GM12878 (cell line): ENCODE measurements around the gene NPRL2. TPM values are rescaled to one million over a fixed set of nuclear protein-coding genes. Genes with fewer than 3 reads are reported as not detected.
"Not testable (repeated sequence)": the region's sequence is repeated elsewhere in the genome, so short reads cannot be mapped to it uniquely, and the experiment has no call there.

Experiments
- ATAC-seq: fragments of 200-7000 bp; cut with Tn5 transposase; 3 replicates; pipeline ENCODE4 v1.9.1; 2020; ENCODE audit warnings: mild to moderate bottlenecking, moderate library complexity
- BruUV-seq: library from RNA; stranded (reverse); fragments of 400-500 nt; replicated peaks from 2 replicates; lab custom pipeline; 2021; lab: Mats Ljungman, UMichigan
- CTCF ChIA-PET: fragments of 300-600 bp; sonication (Branson Sonifier 250); formaldehyde crosslinking; extraction: SDS; loops from one replicate; lab custom pipeline; 2021; ENCODE audit warnings: inconsistent platforms; lab: Yijun Ruan, JAX
- POLR2A ChIA-PET: fragments of 350-600 bp; formaldehyde crosslinking; extraction: SDS; loops from one replicate; lab custom pipeline; 2021; ENCODE audit warnings: inconsistent platforms; lab: Charles Lee
- RAD21 ChIA-PET: fragments of 300-600 bp; sonication (Branson Sonifier 250); formaldehyde crosslinking; loops from one replicate; lab custom pipeline; 2023; ENCODE audit warnings: antibody characterized with exemption; ENCODE audit not compliant: unreplicated experiment; lab: Charles Lee
- SMC1A ChIA-PET: fragments of 300-600 bp; sonication (Branson Sonifier 250); formaldehyde crosslinking; loops from one replicate; lab custom pipeline; 2023; ENCODE audit not compliant: unreplicated experiment, uncharacterized antibody; lab: Charles Lee
- DNase-seq: peaks from one replicate; pipeline ENCODE4 v3.0.0-alpha.2; 2011; ENCODE audit warnings: low read depth, low spot score
- FAIRE-seq: peaks from 3 replicates; lab custom pipeline; 2011; peaks lifted over from hg19 to GRCh38; lab: Jason Lieb, UNC
- H2AFZ ChIP-seq: 2 replicates; pipeline ENCODE4 v1.6.0; 2011; ENCODE audit warnings: low read depth, low read length, control low read depth; ENCODE audit not compliant: control insufficient read depth
- H3K27ac ChIP-seq: 2 replicates; pipeline ENCODE4 v1.5.1; 2011; ENCODE audit warnings: control low read depth; ENCODE audit not compliant: control insufficient read depth, insufficient read depth
- H3K27me3 ChIP-seq, 2 experiments: replicated peaks in 1 of 2; 2 replicates each; pipeline versions ENCODE4 v1.6.0 to v1.6.1; 2011; ENCODE audit warnings: low read length in 1 of 2; ENCODE audit not compliant: control insufficient read depth in 2 of 2, insufficient read depth in 2 of 2
- H3K36me3 ChIP-seq, 2 experiments: 2 replicates each; pipeline ENCODE4 v1.5.1; 2011; ENCODE audit warnings: low read length in 1 of 2; ENCODE audit not compliant: control insufficient read depth in 2 of 2, insufficient read depth in 2 of 2
- H3K4me1 ChIP-seq: 2 replicates; pipeline ENCODE4 v1.6.1; 2011; ENCODE audit warnings: mild to moderate bottlenecking, low read length, moderate library complexity, mixed read lengths; ENCODE audit not compliant: control insufficient read depth, insufficient read depth
- H3K4me2 ChIP-seq: 2 replicates; pipeline ENCODE4 v1.6.0; 2011; ENCODE audit warnings: control low read depth; ENCODE audit not compliant: control insufficient read depth, insufficient read depth
- H3K4me3 ChIP-seq: fragments of 200-600 bp; sonication (generic); 2 replicates; pipeline ENCODE4 v1.5.1; 2016
- H3K79me2 ChIP-seq: 2 replicates; pipeline ENCODE4 v1.6.0; 2011; ENCODE audit warnings: low read length; ENCODE audit not compliant: control insufficient read depth, insufficient read depth
- H3K9ac ChIP-seq: 2 replicates; pipeline ENCODE4 v1.8.0; 2011; ENCODE audit warnings: low read length, control low read depth, mixed read lengths; ENCODE audit not compliant: control insufficient read depth, insufficient read depth
- H3K9me3 ChIP-seq: replicated peaks from 3 replicates; pipeline ENCODE4 v1.5.1; 2011; ENCODE audit warnings: mild to moderate bottlenecking, low read length; ENCODE audit not compliant: control insufficient read depth, insufficient read depth
- H4K20me1 ChIP-seq: 2 replicates; pipeline ENCODE4 v1.6.0; 2011; ENCODE audit not compliant: control insufficient read depth, insufficient read depth
- BRCA1 ChIP-seq: IDR thresholded peaks from 2 replicates; pipeline ENCODE4 v1.6.1; 2011; ENCODE audit warnings: low read depth, low read length, improper control_type of control experiment
- MXI1 ChIP-seq: fragments of 150-350 bp; IDR thresholded peaks from 2 replicates; pipeline ENCODE4 v1.6.1; 2011; ENCODE audit warnings: low read depth, mild to moderate bottlenecking, inconsistent platforms, low read length, improper control_type of control experiment
- ZNF217 ChIP-seq: fragments of 450-650 bp; IDR thresholded peaks from 2 replicates; pipeline ENCODE4 v1.6.1; 2017; ENCODE audit warnings: antibody characterized with exemption, mild to moderate bottlenecking
- ZNF592 ChIP-seq: fragments of 450-650 bp; IDR thresholded peaks from 2 replicates; pipeline ENCODE4 v1.6.1; 2017; ENCODE audit warnings: mild to moderate bottlenecking, moderate library complexity
- WGBS: methylation state at CpG from one replicate; pipeline ENCODE4 v1.1.6; 2016; ENCODE audit warnings: low lambda C conversion rate; ENCODE audit not compliant: insufficient replicate concordance, insufficient coverage; ENCODE audit errors: missing lambda C conversion rate; 5-methylcytosine and 5-hydroxymethylcytosine counted together
- in situ Hi-C: fragments of 300-500 bp; cut with MboI; formaldehyde crosslinking; loops from 9 replicates; pipeline ENCODE4 v1.14.3; 2018; ENCODE audit warnings: mixed read lengths
- intact Hi-C: fragments of 100-400 bp; cut with micrococcal nuclease; formaldehyde crosslinking; loops from one replicate; pipeline ENCODE4 v1.14.2; 2022; ENCODE audit not compliant: unreplicated experiment
- polyA plus RNA-seq, 11 experiments: library from polyadenylated mRNA; depleted of rRNA in 4 of 11; unstranded in 6 of 11; stranded (reverse) in 5 of 11; fragments of >200 nt; fragmentation: Nextera tagmentation in 4 of 11; fragmentation: Illumina TruSeq in 1 of 11; extraction: Ambion mirVana in 4 of 11; extraction: Trizol in 1 of 11; gene quantifications; 1 replicate in 1 of 11; 2 replicates in 10 of 11; pipeline versions ENCODE4 v1.2.1 to v1.2.3, GENCODE V29; 2011 to 2016; ENCODE audit warnings: inconsistent platforms in 2 of 11, missing spikeins in 2 of 11, low read depth in 1 of 11
- total RNA-seq, 4 experiments: library from RNA; depleted of rRNA in 3 of 4; stranded (reverse); fragments of >200 nt in 3 of 4; fragmentation: Illumina TruSeq in 1 of 4; extraction: Trizol in 1 of 4; gene quantifications; 2 replicates each; pipeline versions ENCODE4 v1.2.1 to v1.2.3, GENCODE V29; 2013 to 2021

The NPRL2 gene
- total and polyA plus RNA-seq, 10 of the 15 experiments (the other 5 are each of a cell fraction or from before 2014, with no cell fraction given) = 17.8 to 54.2 (median 32.9) TPM

GRCh38 chr3:50314342-50314741 is 36.2 kb downstream of the NPRL2 start:
- TF ChIP-seq BRCA1 = no peak
- TF ChIP-seq ZNF592 = no peak
- no peak for TF ChIP-seq MXI1
- TF ChIP-seq ZNF217 = no peak
- H3K27ac ChIP-seq = no peak overlapping the region
- no TSS peak for BruUV-seq
- ATAC-seq (no peak), DNase-seq (no peak), FAIRE-seq (no peak)
- H4K20me1 ChIP-seq = no peaks in the 10 kb centered on the region
- H3K4me2 ChIP-seq = no peak overlapping the region
- H3K79me2 ChIP-seq = no peaks in the 10 kb centered on the region
- intact Hi-C loops (no loop called here), in situ Hi-C loops (no loop called here)
- POLR2A ChIA-PET = no interaction called here
- H3K36me3 ChIP-seq = peaks cover 0 to 2% of the 10 kb centered on the region in 2 experiments; a peak in 1 of 4 replicates
- SMC1A ChIA-PET = no interaction called here
- RAD21 ChIA-PET = no interaction called here
- no peak overlapping the region for H2AFZ ChIP-seq
- H3K27me3 ChIP-seq = no peaks in the 10 kb centered on the region
- H3K9ac ChIP-seq = no peak overlapping the region
- CTCF ChIA-PET = interaction anchor here (1.7 kb wide), 1 partner anchor 10 kb away, joined by 8 read pairs; no protein-coding TSS in a partner anchor
- H3K4me1 ChIP-seq = peaks cover 8% of the 10 kb centered on the region
- no peak overlapping the region for H3K4me3 ChIP-seq
- WGBS = 40% methylated on average over 3 of the region's 3 CpGs
- H3K9me3 ChIP-seq = no peaks in the 10 kb centered on the region

- BruUV-seq, H3K79me2 ChIP-seq: not testable (repeated sequence)
Measured at GRCh38 chr3:50312041-50312440, 38.5 kb downstream of the NPRL2 start.

More at GRCh38 chr3:50312041-50312440, 38.5 kb downstream of the NPRL2 start:
- H3K9me3 ChIP-seq, RAD21 ChIA-PET, H3K9ac ChIP-seq, POLR2A ChIA-PET, H3K36me3 ChIP-seq, H3K27me3 ChIP-seq, FAIRE-seq, in situ Hi-C loops, ATAC-seq, CTCF ChIA-PET, SMC1A ChIA-PET, H2AFZ ChIP-seq, H3K4me3 ChIP-seq, H3K4me1 ChIP-seq, H4K20me1 ChIP-seq, H3K27ac ChIP-seq, intact Hi-C loops, H3K4me2 ChIP-seq, DNase-seq: not testable (repeated sequence)
- WGBS = 92% methylated on average over 15 of the region's 32 CpGs
